Tibial nerve (tissue), 3 donors: ENCODE results near the gene GSTK1.
A peak's percentile ranks its signal among the peaks of the same experiment; 100 is the strongest.

Source experiments
- CTCF ChIP-seq, 5 experiments: fragments of 200-600 bp in 3 of 5; fragments of 450-650 bp in 2 of 5; sonication (generic) in 3 of 5; IDR thresholded peaks; one replicate each; pipeline ENCODE4 v1.5.1; 2016 to 2019; ENCODE audit warnings: antibody characterized with exemption in 5 of 5, mild to moderate bottlenecking in 3 of 5, moderate library complexity in 2 of 5
- POLR2A ChIP-seq, 2 donors: fragments of 450-650 bp; IDR thresholded peaks; one replicate each; pipeline ENCODE4 v1.6.1; 2017; ENCODE audit warnings: antibody characterized with exemption in 2 of 2, mild to moderate bottlenecking in 2 of 2, moderate library complexity in 2 of 2

- TF ChIP-seq POLR2A (IDR thresholded peaks at IDR 0.05): peak in 1 of 2 donors; percentile 27
- no peak for TF ChIP-seq CTCF (IDR thresholded peaks at IDR 0.05)
These were observed 21.6 kb downstream of the GSTK1 start, which contains the start of gene TMEM139 for GRCh38 chr7:143284591-143285469.
